ENCODE results near the gene SFTA2. TPM values are rescaled to one million over a fixed set of nuclear protein-coding genes. Genes with fewer than 3 reads are reported as not detected.
"Not testable (repeated sequence)": the region's sequence is repeated elsewhere in the genome, so short reads cannot be mapped to it uniquely, and the experiment has no call there.

The SFTA2 gene
- total RNA-seq, 4 donors from 2014 or later = 0.36 TPM; not detected in 3

DNA sequence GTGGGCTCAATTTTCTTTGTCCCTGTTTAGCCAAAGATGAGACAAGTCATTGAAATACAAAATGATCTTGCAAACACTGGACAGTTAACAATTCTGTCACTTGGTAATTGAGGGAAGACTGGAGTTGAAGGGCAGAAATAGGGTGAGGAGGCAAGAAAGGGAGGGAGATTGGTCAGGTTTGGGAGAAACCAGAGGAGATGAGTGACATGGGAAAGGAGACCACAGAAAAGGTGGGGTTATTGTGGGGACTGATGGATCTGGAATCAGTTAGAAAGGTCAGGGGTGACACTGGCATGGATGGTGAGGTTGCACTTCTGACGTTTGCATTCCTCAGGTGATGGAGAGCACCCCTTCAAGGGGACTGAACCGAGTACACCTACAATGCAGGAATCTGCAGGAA is 23.3 kb downstream of the SFTA2 start:
- no peak for TF ChIP-seq CTCF (IDR thresholded peaks at IDR 0.05)
- TF ChIP-seq POLR2A (IDR thresholded peaks at IDR 0.05) = no peak
- intact Hi-C loops (cut with DNase I; ENCODE audit: low total_unique reads) = no loop called here
- 16 to 23% methylated on average over 2 of the region's 2 CpGs for WGBS, 2 donors

GRCh38 chr6:30907758-30908591 is 24.0 kb downstream of the SFTA2 start, which contains the start of gene GTF2H4:
GTF2H4 (plus strand) TSS chr6:30908207.
- TF ChIP-seq CTCF (IDR thresholded peaks at IDR 0.05) (no peak), POLR2A (IDR thresholded peaks at IDR 0.05) (no peak)
- peak within 1 kb of the TSS; percentile 95 for H3K4me3 ChIP-seq (ENCODE audit: low read depth, poor library complexity, severe bottlenecking)
- intact Hi-C loops (cut with DNase I; ENCODE audit: low total_unique reads) = no loop called here
- WGBS, 2 donors = 1% methylated on average over 45 to 49 of the region's 49 CpGs
- DNase-seq (ENCODE audit: low spot score in 2 of 2) = peak; percentile 97 to 99

More for the DNA sequence above, 23.3 kb downstream of the SFTA2 start:
- DNase-seq (ENCODE audit: low spot score in 2 of 2) = no peak
- H3K4me3 ChIP-seq (ENCODE audit: low read depth, poor library complexity, severe bottlenecking) = peak overlapping the region; percentile 95

DNA sequence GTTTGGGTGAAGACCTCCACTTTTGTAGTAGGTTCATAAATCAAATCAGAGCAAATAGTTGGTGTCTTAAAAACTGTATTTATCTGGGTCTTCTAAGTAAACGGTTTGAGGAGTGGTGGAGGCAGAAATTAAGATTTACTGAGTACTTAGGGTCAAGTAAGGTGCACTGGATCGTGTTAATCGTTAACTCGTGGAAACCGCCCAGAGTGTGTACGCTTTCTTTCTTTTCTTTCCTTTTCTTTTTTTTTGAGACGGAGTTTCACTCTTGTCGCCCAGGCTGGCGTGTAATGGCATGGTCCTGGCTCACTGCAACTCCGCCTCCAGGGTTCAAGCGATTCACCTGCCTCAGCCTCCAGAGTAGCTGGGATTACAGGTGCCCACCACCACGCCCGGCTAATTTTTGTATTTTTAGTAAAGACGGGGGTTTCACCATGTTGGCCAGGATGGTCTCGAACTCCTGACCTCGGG is 24.6 kb downstream of the SFTA2 start:
- intact Hi-C loops (cut with DNase I; ENCODE audit: low total_unique reads); DNase-seq (ENCODE audit: low spot score in 2 of 2); H3K4me3 ChIP-seq (ENCODE audit: low read depth, poor library complexity, severe bottlenecking): not testable (repeated sequence)
- 40 to 47% methylated on average over 14 to 16 of the region's 16 CpGs for WGBS, 2 donors

DNA sequence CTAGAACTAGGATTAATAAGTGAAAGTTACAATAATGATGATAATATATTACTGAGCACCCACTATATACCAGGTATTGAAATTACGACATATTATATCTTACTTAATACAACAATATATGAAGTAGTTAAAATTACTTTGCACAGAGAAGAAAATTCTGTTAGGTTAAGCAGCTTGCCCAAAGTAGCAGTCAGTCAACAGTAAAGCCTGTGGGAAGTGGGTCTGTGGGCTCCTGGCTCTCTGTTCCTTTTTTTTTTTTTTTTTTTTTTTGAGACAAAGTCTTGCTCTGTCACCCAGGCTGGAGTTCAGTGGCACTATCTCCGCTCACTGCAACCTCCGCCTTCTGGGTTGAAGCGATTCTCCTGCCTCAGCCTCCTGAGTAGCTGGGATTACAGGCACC is 28.7 kb downstream of the SFTA2 start:
- intact Hi-C loops (cut with DNase I; ENCODE audit: low total_unique reads) = no loop called here
- DNase-seq (ENCODE audit: low spot score in 2 of 2) = no peak
- TF ChIP-seq POLR2A (IDR thresholded peaks at IDR 0.05) (no peak), CTCF (IDR thresholded peaks at IDR 0.05) (no peak)
- H3K4me3 ChIP-seq (ENCODE audit: low read depth, poor library complexity, severe bottlenecking) = no peak overlapping the region
- WGBS, 2 donors = 74 to 94% methylated on average over 4 of the region's 4 CpGs

DNA sequence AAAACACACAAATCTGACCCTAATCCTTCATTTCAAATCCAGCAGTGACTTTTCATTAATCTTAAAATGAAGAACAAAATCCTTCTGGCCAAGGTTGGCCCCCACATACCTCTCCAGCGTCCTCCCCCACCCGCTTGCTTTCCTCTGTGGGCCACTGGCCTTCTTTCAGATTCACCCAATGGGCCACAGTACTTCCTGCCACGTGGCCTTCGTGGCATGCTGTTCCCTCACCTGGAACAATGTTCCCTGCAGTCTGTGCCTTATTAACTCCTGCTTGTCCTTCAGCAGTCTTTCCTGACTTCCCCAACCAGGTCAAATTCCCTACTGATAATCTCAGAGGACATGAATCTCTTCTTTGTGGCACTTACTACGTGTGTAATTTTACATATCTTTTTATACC is 29.3 kb downstream of the SFTA2 start:
- WGBS, 2 donors = 34 to 41% methylated on average over 5 of the region's 5 CpGs
- TF ChIP-seq CTCF (IDR thresholded peaks at IDR 0.05) = no peak
- TF ChIP-seq POLR2A (IDR thresholded peaks at IDR 0.05) = no peak
- no peak for DNase-seq (ENCODE audit: low spot score in 2 of 2)
- intact Hi-C loops (cut with DNase I; ENCODE audit: low total_unique reads) = no loop called here
- H3K4me3 ChIP-seq (ENCODE audit: low read depth, poor library complexity, severe bottlenecking) = no peak overlapping the region

DNA sequence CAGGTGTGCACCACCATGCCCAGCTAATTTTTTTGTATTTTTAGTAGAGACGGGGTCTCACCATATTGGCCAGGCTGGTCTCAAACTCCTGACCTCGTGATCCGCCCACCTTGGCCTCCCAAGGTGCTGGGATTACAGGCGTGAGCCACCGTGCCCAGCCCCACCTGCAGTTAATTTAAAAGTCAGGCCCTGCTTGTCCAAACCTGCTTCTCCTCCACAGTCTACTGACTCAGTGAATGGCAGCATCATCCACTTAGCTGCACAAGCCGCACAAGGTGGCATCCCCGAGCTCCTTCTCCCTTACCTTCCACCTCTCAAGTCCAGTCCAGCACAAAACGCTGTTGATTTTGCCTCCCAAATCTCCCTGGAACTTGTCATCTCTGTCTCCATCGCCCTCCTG is 29.8 kb downstream of the SFTA2 start:
- DNase-seq (ENCODE audit: low spot score in 2 of 2); intact Hi-C loops (cut with DNase I; ENCODE audit: low total_unique reads): not testable (repeated sequence)
- 63 to 65% methylated on average over 9 of the region's 9 CpGs for WGBS, 2 donors

DNA sequence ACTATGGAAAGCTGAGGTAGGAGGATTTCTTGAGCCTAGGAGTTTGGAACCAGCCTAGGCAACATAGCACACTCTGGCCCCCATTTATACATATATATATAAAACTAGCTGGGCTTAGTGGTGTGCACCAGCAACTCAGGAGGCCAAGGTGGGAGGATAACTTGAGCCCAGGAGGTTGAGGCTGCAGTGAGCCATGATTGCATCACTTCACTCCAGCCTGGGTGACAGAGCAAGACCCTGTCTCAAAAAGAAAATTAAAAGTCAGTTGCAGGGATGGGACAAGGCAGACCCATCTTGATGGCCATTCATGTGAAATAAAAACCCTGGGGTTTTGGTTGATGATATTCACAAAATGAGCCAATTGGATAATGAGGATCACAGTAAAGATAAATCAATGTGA is 30.5 kb downstream of the SFTA2 start:
- no peak overlapping the region for H3K4me3 ChIP-seq (ENCODE audit: low read depth, poor library complexity, severe bottlenecking)
- no peak for DNase-seq (ENCODE audit: low spot score in 2 of 2)
- TF ChIP-seq POLR2A (IDR thresholded peaks at IDR 0.05) = no peak
- no peak for TF ChIP-seq CTCF (IDR thresholded peaks at IDR 0.05)
- intact Hi-C loops (cut with DNase I; ENCODE audit: low total_unique reads) = no loop called here

More for the DNA sequence above, 29.8 kb downstream of the SFTA2 start:
- H3K4me3 ChIP-seq (ENCODE audit: low read depth, poor library complexity, severe bottlenecking) = not testable (repeated sequence)
